T-helper 1 cell treated with Interleukin-12 subunit alpha and Interleukin-12 subunit beta and Interleukin-4 antibody, amounts not matched to agents 30 ng/mL and 1 ng/mL, for 36 hours (primary cell): ENCODE results near the gene DGCR6L. TPM values are rescaled to one million over a fixed set of nuclear protein-coding genes. Genes with fewer than 3 reads are reported as not detected.
"Not testable (repeated sequence)": the region's sequence is repeated elsewhere in the genome, so short reads cannot be mapped to it uniquely, and the experiment has no call there.

ENCODE experiments used
- intact Hi-C: fragments of 100-400 bp; cut with micrococcal nuclease; formaldehyde crosslinking; loops from one replicate; pipeline ENCODE4 v1.15.1; 2024
- total RNA-seq: library from RNA; stranded (reverse); gene quantifications from 2 replicates; pipeline ENCODE4 v1.2.3, GENCODE V29; 2022

The DGCR6L gene
- total RNA-seq, 1 donor from 2014 or later, result 44.5 TPM

DNA sequence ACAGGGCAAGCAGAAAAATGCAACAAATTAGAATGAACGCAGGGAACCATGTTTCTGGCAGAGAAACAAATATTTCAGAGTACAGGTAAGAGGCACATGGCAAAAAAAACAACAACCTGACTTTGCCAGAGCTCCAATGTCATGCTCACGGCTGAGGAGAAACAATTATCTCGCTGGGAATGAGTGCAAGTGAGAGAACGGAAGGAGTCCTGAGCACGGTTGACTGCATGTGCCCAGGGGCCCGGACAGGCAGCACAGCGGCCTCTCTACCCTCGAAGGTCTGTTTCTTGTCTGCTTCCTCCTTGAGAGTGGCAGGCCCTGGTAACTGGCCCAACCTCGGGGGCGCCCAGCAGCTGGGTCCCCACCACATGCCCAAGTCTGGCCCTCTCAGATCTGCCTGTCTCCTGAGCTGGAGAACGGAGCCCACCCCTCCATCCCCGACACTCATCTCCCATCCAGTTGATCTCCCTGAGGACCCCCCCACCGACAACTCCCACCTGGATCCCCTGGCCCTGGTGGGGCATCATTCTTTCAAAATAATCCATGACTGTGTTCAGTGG lies 27.1 kb downstream of the DGCR6L start:
- intact Hi-C loops, result loop anchor here (10.0 kb wide), 1 partner anchor 48 kb away; no protein-coding TSS in a partner anchor

DNA sequence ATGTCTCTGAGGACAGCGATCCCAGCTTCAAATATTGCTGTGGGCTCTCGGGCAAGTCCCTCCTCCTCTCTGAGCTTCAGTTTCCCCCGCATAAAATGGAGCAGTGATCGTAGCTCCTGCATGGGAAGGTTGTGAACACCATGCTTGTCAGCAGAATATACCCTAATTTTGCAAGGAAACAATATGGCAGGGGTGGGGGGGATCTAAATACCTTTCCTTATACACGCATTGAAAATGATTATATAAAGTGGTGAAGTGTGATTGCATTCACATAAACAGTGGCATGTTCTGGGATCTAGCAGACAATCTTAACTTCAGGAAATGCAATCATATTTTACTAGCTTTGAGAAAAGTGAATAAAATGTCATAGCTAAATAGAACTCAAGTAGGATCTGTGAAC lies 27.8 kb downstream of the DGCR6L start:
- intact Hi-C loops, result loop anchor here (10.0 kb wide), 1 partner anchor 47 kb away; no protein-coding TSS in a partner anchor

DNA sequence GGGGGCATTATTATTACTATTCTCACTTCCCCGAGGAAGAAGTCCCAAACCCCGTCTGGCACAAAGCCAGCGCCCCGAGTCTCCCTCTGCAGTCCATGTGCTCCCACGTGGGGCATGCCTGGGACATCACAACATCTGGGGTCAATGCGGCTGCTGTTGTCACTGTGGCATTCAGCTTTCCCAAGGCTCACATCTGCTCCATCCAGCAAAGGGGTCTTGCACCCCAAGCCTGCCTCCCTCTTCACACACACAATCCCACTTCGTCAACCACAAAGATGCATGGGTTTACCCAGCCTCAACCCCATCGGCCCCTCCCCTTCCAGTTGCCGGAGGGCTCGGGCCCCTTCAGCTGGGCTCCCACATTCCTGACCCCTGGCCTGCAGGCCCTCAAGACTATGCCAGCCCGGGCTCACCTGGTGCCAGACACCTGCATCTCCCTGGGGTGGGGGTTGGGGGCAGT lies 28.2 kb downstream of the DGCR6L start:
- intact Hi-C loops, result loop anchor here (10.0 kb wide), 1 partner anchor 47 kb away; no protein-coding TSS in a partner anchor

DNA sequence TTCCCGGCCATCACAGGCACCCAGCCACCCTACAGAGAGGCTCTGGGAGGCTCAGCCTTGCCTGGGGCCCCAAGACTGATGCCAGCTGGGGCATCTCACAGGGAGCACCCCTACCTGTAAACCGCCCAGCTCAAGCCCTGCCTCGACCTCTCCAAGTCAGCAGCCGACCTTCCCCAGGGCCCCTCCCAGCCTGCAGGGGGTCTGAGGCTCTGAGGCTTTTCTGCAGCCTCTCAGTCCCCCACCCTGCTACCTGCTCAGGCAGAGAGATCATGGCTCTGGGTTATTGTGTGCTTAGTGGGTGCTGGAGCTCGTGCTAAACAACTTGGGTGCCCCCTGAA lies 28.6 kb downstream of the DGCR6L start:
- intact Hi-C loops, result loop anchor here (10.0 kb wide), 1 partner anchor 46 kb away; no protein-coding TSS in a partner anchor

- intact Hi-C loops, result loop anchor here (10.0 kb wide), 1 partner anchor 46 kb away; no protein-coding TSS in a partner anchor
These were observed 29.1 kb downstream of the DGCR6L start for GRCh38 chr22:20290578-20291248.

DNA sequence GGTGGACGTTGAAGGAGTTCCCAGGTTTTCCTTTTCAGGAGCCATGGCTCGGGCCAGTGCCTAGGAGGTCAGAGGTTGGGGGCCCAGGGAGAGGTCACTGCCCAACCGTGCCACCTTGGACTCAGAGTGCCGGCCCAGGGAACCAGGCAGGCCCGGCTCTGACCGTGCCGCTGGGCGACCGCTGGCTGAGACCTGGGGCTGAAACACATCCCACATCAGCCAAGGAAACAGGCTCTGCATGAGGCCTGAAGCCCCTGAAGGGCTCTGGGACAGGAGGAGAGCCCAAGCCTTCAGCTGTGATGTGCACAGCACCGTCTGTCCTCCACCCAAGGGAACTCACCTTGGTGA lies 29.8 kb downstream of the DGCR6L start:
- intact Hi-C loops, result loop anchor here (10.0 kb wide), 1 partner anchor 45 kb away; no protein-coding TSS in a partner anchor

GRCh38 chr22:20289182-20290044 lies 30.4 kb downstream of the DGCR6L start:
- intact Hi-C loops, result loop anchor here (10.0 kb wide), 1 partner anchor 45 kb away; no protein-coding TSS in a partner anchor

GRCh38 chr22:20286784-20287423 lies 33.0 kb downstream of the DGCR6L start:
- intact Hi-C loops, result not testable (repeated sequence)

GRCh38 chr22:20286312-20286660 lies 33.6 kb downstream of the DGCR6L start:
- intact Hi-C loops, result not testable (repeated sequence)

DNA sequence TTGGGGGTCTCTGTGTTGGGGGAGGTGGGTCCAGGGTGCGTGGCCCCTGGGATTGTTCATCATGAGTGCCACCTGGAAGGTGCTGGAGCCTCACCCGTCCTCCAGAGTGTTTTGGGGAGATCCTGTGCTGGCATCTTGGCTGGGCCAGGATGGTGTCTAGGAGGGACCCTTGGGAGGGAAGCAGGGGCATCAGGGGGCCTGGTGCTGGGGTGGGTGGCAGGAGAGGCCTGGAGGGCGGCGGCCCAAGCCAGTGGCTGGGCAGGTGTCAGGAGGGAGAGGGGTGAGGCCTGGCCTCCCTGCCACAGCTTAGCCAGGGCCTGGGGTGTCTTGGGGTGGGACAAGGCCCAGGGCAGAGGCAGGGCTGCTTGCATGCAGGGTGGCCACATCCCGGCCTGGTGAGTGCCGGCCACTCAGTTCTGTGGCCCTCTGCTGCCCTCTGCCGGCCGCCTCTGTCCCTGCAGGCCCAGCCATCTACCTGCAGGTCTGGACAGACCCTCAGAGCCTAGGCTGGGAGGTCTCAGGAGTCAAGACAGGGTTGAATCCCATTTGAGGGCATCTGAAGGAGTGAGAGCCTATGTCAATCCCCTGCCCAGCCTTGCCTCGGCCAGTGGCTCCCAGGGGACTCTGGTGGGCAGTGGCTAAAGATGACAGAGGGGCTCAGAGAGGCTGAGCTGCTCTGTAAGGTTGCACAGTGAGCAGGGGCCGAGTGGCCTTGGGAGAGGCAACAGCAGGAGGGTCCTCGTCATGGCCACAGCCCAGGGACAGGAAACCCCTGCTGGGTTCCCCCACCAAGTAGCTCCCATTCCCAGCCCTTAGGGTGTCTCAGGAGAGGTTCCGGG lies 34.2 kb downstream of the DGCR6L start:
- intact Hi-C loops, result loop anchor here (1.0 kb wide), 1 partner anchor 128 kb away; no protein-coding TSS in a partner anchor

DNA sequence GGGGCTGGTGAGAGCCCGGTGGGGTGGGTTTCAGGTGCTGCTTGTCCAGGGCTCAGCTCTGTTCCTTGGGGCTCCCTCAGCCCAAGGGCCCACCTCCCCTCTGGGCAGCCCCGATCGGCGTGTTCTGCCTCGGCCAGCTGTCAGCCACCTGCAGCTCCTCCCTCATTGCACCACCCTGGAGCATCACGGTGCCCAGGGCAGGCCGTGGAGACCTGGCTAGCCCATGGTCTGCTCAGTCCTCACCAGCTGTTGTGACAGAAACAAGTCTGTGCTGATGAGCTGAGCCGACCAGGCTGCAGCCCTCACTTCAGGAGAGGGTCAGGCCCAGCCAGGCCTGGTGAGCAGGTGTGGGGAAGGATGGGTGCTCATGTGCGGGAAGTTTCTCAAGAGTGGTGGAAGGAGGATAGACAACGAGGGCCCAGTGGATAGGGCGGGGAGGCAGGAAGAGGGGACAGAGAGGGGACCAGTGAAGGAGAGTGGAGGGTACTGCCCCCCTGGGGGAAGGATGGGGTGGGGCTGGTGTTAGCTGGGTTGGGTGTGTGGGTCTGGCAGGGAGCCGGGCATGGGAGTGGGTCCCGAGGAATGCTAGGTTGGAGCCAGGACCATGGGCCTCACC lies 35.3 kb downstream of the DGCR6L start:
- intact Hi-C loops, result loop anchor here (1.0 kb wide), 1 partner anchor 127 kb away; no protein-coding TSS in a partner anchor

GRCh38 chr22:20283674-20284066 lies 36.2 kb downstream of the DGCR6L start:
- intact Hi-C loops, result no loop called here

- intact Hi-C loops, result no loop called here
These were observed 36.8 kb downstream of the DGCR6L start for GRCh38 chr22:20282901-20283673.

DNA sequence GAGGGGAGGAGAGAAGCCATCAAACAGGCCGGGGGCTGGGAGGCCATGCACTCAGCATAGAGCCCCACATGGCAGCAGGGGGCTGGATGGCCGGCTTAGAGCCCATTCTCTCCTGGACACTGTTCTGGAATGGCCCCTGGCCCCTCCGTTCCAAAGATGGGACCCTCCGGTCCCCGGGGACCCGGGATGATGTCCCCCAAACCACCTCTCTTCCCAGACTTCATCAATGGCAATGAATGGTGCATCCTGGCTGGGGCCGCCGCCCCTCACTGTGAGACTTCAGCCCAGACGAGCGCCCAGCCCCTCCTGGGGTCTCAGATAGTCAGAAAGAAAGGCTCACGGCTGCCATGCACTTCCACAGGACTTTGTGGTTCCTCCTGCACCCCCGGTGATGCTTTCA lies 38.0 kb downstream of the DGCR6L start:
- intact Hi-C loops, result no loop called here

DNA sequence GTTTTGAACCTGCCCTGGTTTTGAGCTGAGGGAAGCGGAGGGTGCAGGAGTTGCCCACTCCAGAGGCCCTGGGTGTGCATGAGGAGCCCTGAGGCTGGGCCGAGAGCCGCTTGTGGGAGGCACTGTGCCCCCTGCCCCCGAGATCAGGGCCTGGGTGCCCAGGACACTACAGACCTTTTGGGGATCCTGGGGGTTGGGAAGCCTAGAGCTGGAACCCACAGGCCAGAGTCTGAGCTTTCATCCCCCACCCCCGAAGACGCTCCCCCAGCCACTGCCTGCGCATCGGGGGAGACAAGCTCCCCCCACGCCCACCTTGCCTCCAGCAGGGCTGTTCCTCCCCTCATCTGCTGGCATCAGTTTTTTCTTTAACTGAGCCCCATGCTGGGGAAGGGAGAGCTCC lies 38.4 kb downstream of the DGCR6L start:
- intact Hi-C loops, result not testable (repeated sequence)

- intact Hi-C loops, result no loop called here
These were observed 39.0 kb downstream of the DGCR6L start for GRCh38 chr22:20280866-20281265.

DNA sequence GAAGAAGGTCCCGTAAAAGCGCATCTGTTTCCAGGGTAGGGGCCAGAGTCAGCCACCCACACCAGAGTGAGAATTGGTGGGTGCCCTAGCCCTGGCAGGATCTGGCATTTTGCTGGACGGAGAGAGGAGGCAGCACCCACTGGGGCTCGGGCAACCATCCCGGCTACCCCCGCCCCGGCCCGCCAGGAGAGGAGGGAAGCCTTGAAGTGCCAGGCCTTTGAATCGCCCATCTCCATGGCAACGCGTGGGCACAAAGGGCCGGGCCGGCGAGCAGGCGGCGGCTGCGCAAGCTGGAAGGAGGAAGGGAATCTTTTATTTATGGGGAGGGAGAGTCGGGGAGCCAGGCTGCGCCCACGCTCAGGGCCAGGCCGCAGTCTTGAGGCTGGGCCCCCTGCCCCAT lies 39.7 kb downstream of the DGCR6L start:
- intact Hi-C loops, result not testable (repeated sequence)

GRCh38 chr22:20279662-20280134 lies 40.2 kb downstream of the DGCR6L start:
- intact Hi-C loops, result no loop called here
